OCI-LY1 (cell line): ENCODE results near the gene TTC31.

ENCODE experiments used
- CTCF ChIP-seq: fragments of 200-600 bp; sonication (generic), shearing (Covaris generic); IDR thresholded peaks from 2 replicates; pipeline ENCODE4 v1.5.1; 2017; ENCODE audit warnings: mild to moderate bottlenecking, antibody characterized with exemption, low read length, moderate library complexity, mixed read lengths
- EZH2 ChIP-seq: fragments of 200-600 bp; sonication (generic), shearing (Covaris generic); IDR thresholded peaks from 2 replicates; pipeline ENCODE4 v1.8.0; 2017; ENCODE audit warnings: borderline replicate concordance, mixed run types, mild to moderate bottlenecking, antibody characterized with exemption, low read length, moderate library complexity, mixed read lengths

GRCh38 chr2:74436848-74437695, 45.8 kb upstream of the TTC31 start:
- no peak for TF ChIP-seq EZH2
- TF ChIP-seq CTCF: no peak
